Stomach (tissue), 9 donors: ENCODE results near the gene LSAMP. TPM values are rescaled to one million over a fixed set of nuclear protein-coding genes. Genes with fewer than 3 reads are reported as not detected.

Experiments
- DNase-seq, 2 donors: peaks; one replicate each; pipeline versions ENCODE4 v3.0.0 to v3.0.0-alpha.2; 2013 to 2019
- H3K27ac ChIP-seq, 5 donors: fragments of 200-600 bp in 4 of 5; sonication (generic) in 4 of 5; one replicate each; pipeline ENCODE4 v1.5.1; 2013 to 2019; ENCODE audit warnings: mild to moderate bottlenecking in 1 of 5, moderate library complexity in 1 of 5
- H3K27me3 ChIP-seq, 3 donors: fragments of 200-600 bp; sonication (generic); one replicate each; pipeline ENCODE4 v1.5.1; 2017 to 2019; ENCODE audit warnings: mixed run types in 1 of 3
- H3K36me3 ChIP-seq, 4 donors: fragments of 200-600 bp; sonication (generic); 1 replicate in 3 of 4; 2 replicates in 1 of 4; pipeline ENCODE4 v1.5.1; 2016 to 2019
- H3K4me1 ChIP-seq, 4 donors: fragments of 200-600 bp; sonication (generic); one replicate each; pipeline ENCODE4 v1.5.1; 2016 to 2019
- H3K4me3 ChIP-seq, 4 donors: fragments of 200-600 bp; sonication (generic) in 3 of 4; one replicate each; pipeline ENCODE4 v1.5.1; 2016 to 2019; ENCODE audit warnings: mild to moderate bottlenecking in 1 of 4
- H3K9me3 ChIP-seq, 4 donors: fragments of 200-600 bp; sonication (generic); one replicate each; pipeline ENCODE4 v1.5.1; 2016 to 2019
- CTCF ChIP-seq, 7 experiments: fragments of 450-650 bp in 4 of 7; fragments of 200-600 bp in 3 of 7; sonication (generic) in 3 of 7; IDR thresholded peaks; one replicate each; pipeline ENCODE4 v1.5.1; 2016 to 2019; ENCODE audit warnings: antibody characterized with exemption in 7 of 7, control low read depth in 2 of 7, mild to moderate bottlenecking in 1 of 7
- EP300 ChIP-seq: sonication (generic); formaldehyde crosslinking; IDR thresholded peaks from one replicate; pipeline ENCODE4 v1.6.1; 2017; ENCODE audit warnings: antibody characterized with exemption
- POLR2A ChIP-seq, 4 donors: fragments of 450-650 bp; IDR thresholded peaks; one replicate each; pipeline ENCODE4 v1.6.1; 2016; ENCODE audit warnings: antibody characterized with exemption in 4 of 4, control low read depth in 2 of 4, mild to moderate bottlenecking in 1 of 4, moderate library complexity in 1 of 4
- POLR2AphosphoS5 ChIP-seq, 3 donors: sonication (generic); formaldehyde crosslinking; IDR thresholded peaks; one replicate each; pipeline ENCODE4 v1.6.1; 2016; ENCODE audit warnings: antibody characterized with exemption in 3 of 3
- WGBS, 5 donors: extraction: QIAGEN DNeasy Blood & Tissue Kit in 3 of 5; methylation state at CpG; one replicate each; pipeline versions ENCODE4 v1.1.5 to v1.1.7; 2013 to 2018; 5-methylcytosine and 5-hydroxymethylcytosine counted together
- intact Hi-C: fragments of 100-400 bp; cut with DNase I; formaldehyde crosslinking; loops from one replicate; pipeline ENCODE4 v1.15.1; 2023; ENCODE audit warnings: low total_unique reads
- polyA plus RNA-seq, 3 donors: library from polyadenylated mRNA; stranded (reverse); fragments of 200-250 nt; gene quantifications; one replicate each; pipeline ENCODE4 v1.2.3, GENCODE V29; 2013
- total RNA-seq, 5 donors: library from RNA; depleted of rRNA; stranded (reverse); fragments of >200 nt; gene quantifications; one replicate each; pipeline versions ENCODE4 v1.1.0 to v1.2.3, GENCODE V29; 2014 to 2016
- donor health status: healthy with polysubstance abuse.
- donor health status: Bipolar disorder and iron deficiency.
- donor health status: healthy.

The LSAMP gene
- total and polyA plus RNA-seq, 8 donors = 1.1 to 20.7 (median 1.7) TPM

- Histone ChIP-seq H3K4me3 (no peak overlapping the region), H3K4me1 (no peaks in the 10 kb centered on the region), H3K9me3 (no peaks in the 10 kb centered on the region), H3K36me3 (no peaks in the 10 kb centered on the region), H3K27ac (no peak overlapping the region), H3K27me3 (no peaks in the 10 kb centered on the region)
- intact Hi-C loops = no loop called here
- DNase-seq = no peak
- no peak for TF ChIP-seq POLR2AphosphoS5 (IDR thresholded peaks at IDR 0.05)
- 53 to 69% (median 63%) methylated on average over 4 of the region's 4 CpGs for WGBS, 5 donors
These were observed 394.2 kb downstream of the LSAMP start for GRCh38 chr3:116051040-116051439.

- intact Hi-C loops = no loop called here
- WGBS, 5 donors = 47 to 69% (median 59%) methylated on average over 2 of the region's 2 CpGs
- Histone ChIP-seq H3K27ac (no peak overlapping the region), H3K36me3 (no peaks in the 10 kb centered on the region), H3K27me3 (no peaks in the 10 kb centered on the region), H3K4me1 (no peaks in the 10 kb centered on the region), H3K4me3 (no peak overlapping the region), H3K9me3 (no peaks in the 10 kb centered on the region)
- no peak for TF ChIP-seq POLR2AphosphoS5 (IDR thresholded peaks at IDR 0.05)
- TF ChIP-seq POLR2A (IDR thresholded peaks at IDR 0.05) = no peak
- no peak for TF ChIP-seq EP300
- TF ChIP-seq CTCF (IDR thresholded peaks at IDR 0.05) = no peak
- no peak for DNase-seq
These were observed 394.9 kb downstream of the LSAMP start for GRCh38 chr3:116050311-116050915.

GRCh38 chr3:116048991-116049390 lies 396.3 kb downstream of the LSAMP start:
- H3K36me3 ChIP-seq = no peaks in the 10 kb centered on the region
- H3K27me3 ChIP-seq = no peaks in the 10 kb centered on the region
- no peak overlapping the region for H3K27ac ChIP-seq
- intact Hi-C loops = no loop called here
- no peak overlapping the region for H3K4me3 ChIP-seq
- no peak for DNase-seq
- H3K4me1 ChIP-seq = no peaks in the 10 kb centered on the region
- no peak for TF ChIP-seq POLR2AphosphoS5 (IDR thresholded peaks at IDR 0.05)
- TF ChIP-seq CTCF (IDR thresholded peaks at IDR 0.05) = no peak
- no peak for TF ChIP-seq EP300
- no peak for TF ChIP-seq POLR2A (IDR thresholded peaks at IDR 0.05)
- H3K9me3 ChIP-seq = no peaks in the 10 kb centered on the region

- WGBS, 5 donors = 55 to 69% (median 62%) methylated on average over 3 of the region's 3 CpGs
These were observed 398.9 kb downstream of the LSAMP start for GRCh38 chr3:116046350-116046749.

More at GRCh38 chr3:116046350-116046749, 398.9 kb downstream of the LSAMP start:
- Histone ChIP-seq H3K4me1 (no peaks in the 10 kb centered on the region), H3K36me3 (no peaks in the 10 kb centered on the region), H3K4me3 (no peak overlapping the region), H3K27ac (no peak overlapping the region), H3K27me3 (no peaks in the 10 kb centered on the region), H3K9me3 (no peaks in the 10 kb centered on the region)
- TF ChIP-seq CTCF (IDR thresholded peaks at IDR 0.05) (no peak), POLR2AphosphoS5 (IDR thresholded peaks at IDR 0.05) (no peak), EP300 (no peak), POLR2A (IDR thresholded peaks at IDR 0.05) (no peak)
- intact Hi-C loops = no loop called here
- peak in 1 of 2 donors; percentile 31 for DNase-seq
